Pancreas (tissue), 10 donors: ENCODE results near the gene LNX1. TPM values are rescaled to one million over a fixed set of nuclear protein-coding genes. Genes with fewer than 3 reads are reported as not detected.
A peak's percentile ranks its signal among the peaks of the same experiment; 100 is the strongest.

Experiments used
- ATAC-seq, 4 donors: fragments of 200-7000 bp; cut with Tn5 transposase; one replicate each; pipeline versions ENCODE4 v1.8.0 to v1.9.1; 2020; ENCODE audit warnings: mild to moderate bottlenecking in 4 of 4, moderate library complexity in 4 of 4
- DNase-seq, 6 donors: peaks; one replicate each; pipeline ENCODE4 v3.0.0-alpha.2; 2020
- FAIRE-seq: peaks from 2 replicates; lab custom pipeline; 2012; peaks lifted over from hg19 to GRCh38; lab: Jason Lieb, UNC
- H3K27ac ChIP-seq, 4 donors: fragments of 200-600 bp; sonication (generic); 1 replicate in 3 of 4; 2 replicates in 1 of 4; pipeline versions ENCODE4 v1.5.0 to v1.8.0; 2020
- H3K27me3 ChIP-seq, 4 donors: fragments of 200-600 bp; one replicate each; pipeline ENCODE4 v1.8.0; 2021
- H3K36me3 ChIP-seq, 3 donors: fragments of 200-600 bp; sonication (generic) in 1 of 3; one replicate each; pipeline versions ENCODE4 v1.5.0 to v1.8.0; 2020 to 2021
- H3K4me1 ChIP-seq, 3 donors: fragments of 200-600 bp; one replicate each; pipeline ENCODE4 v1.8.0; 2021
- H3K4me3 ChIP-seq, 4 donors: fragments of 200-600 bp; sonication (generic) in 2 of 4; one replicate each; pipeline versions ENCODE4 v1.5.0 to v1.8.0; 2020 to 2021
- H3K9me3 ChIP-seq, 4 donors: fragments of 200-600 bp; one replicate each; pipeline ENCODE4 v1.8.0; 2021
- CTCF ChIP-seq, 4 donors: fragments of 200-600 bp; sonication (generic) in 3 of 4; IDR thresholded peaks; one replicate each; pipeline versions ENCODE4 v1.5.0 to v1.8.0; 2021; ENCODE audit warnings: antibody characterized with exemption in 4 of 4
- WGBS, 2 donors: extraction: QIAGEN DNeasy Blood & Tissue Kit; methylation state at CpG; one replicate each; pipeline ENCODE4 v1.1.7; 2013; 5-methylcytosine and 5-hydroxymethylcytosine counted together
- intact Hi-C, 3 donors: fragments of 100-400 bp; cut with DNase I; formaldehyde crosslinking; loops; one replicate each; pipeline versions ENCODE4 v1.11.1 to v1.14.2; 2022
- polyA plus RNA-seq, 2 donors: library from polyadenylated mRNA; stranded (reverse); fragments of 200-250 nt; gene quantifications; one replicate each; pipeline ENCODE4 v1.2.3, GENCODE V29; 2013
- total RNA-seq, 6 donors: library from RNA; stranded (reverse); fragmentation: NEBNext Ultra II Directional in 4 of 6; extraction: Animal tissue kit (Norgen Biotek cat#: 25700) in 4 of 6; gene quantifications; one replicate each; pipeline versions ENCODE4 v1.2.1 to v1.2.4, GENCODE V29; 2021 to 2023
- donor health status: healthy with polysubstance abuse.
- donor health status: DM: no; HTN: no; CAD: no; lungs with moderate emphysema.
- donor health status: DM: no; HTN: no; CAD: no.
- donor health status: control.
- donor health status: control.
- donor health status: Bipolar disorder and iron deficiency.
- donor health status: DM: yes; HTN: yes; CAD: no.
- donor health status: DM: no; HTN: no; CAD: no.
- donor health status: DM: no; HTN: no; CAD: no.
- donor health status: DM: yes; HTN: yes; CAD: no.

Gene LNX1
- total and polyA plus RNA-seq, 8 donors = 6.1 to 18.6 (median 15.0) TPM

DNA sequence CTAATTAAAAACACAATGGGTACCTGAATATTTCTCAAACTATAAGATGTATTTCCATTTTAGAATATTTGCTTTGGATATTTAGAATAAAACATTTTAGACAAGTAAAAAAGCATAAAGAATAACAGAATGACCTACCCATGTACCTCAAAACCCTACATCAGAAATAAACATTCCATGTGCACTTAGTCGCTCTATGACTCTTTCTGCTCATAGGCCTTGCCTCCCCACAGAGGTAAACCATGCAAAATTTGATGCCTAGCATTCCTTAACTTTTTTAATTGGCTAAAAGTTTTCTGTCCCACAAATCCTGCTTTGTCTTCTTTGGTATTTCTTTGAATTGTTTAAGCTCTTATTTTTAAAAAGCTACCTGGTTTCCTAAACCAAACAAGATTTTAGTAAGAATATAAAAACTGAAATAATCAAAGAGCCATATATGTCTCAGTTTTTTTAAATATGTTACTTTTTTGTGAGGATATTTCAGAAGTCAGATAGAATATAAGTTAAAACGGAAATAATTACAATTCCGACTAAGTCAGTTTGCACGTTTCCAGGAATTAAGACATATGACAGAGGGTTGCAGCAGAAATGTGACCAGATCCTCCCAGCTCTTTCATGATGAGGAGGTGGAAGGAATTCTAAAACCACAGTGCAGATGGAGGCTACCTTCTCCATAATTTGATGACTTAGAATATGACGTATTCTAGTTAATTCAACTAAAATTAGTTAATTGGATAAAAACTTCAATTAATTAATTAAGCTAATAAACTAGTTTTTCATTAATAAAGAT, 111.4 kb downstream of the LNX1 start:
- intact Hi-C loops = no loop called here
- Histone ChIP-seq H3K27ac (no peak overlapping the region), H3K4me3 (no peak overlapping the region), H3K4me1 (peaks cover 0 to 2% (median 0%) of the 10 kb centered on the region in 3 donors), H3K36me3 (peaks cover 0 to 39% (median 0%) of the 10 kb centered on the region in 3 donors), H3K27me3 (no peaks in the 10 kb centered on the region), H3K9me3 (no peaks in the 10 kb centered on the region)
- ATAC-seq (no peak), FAIRE-seq (no peak), DNase-seq (no peak)
- 94 to 97% methylated on average over 5 of the region's 5 CpGs for WGBS, 2 donors
- no peak for TF ChIP-seq CTCF (IDR thresholded peaks at IDR 0.05)

DNA sequence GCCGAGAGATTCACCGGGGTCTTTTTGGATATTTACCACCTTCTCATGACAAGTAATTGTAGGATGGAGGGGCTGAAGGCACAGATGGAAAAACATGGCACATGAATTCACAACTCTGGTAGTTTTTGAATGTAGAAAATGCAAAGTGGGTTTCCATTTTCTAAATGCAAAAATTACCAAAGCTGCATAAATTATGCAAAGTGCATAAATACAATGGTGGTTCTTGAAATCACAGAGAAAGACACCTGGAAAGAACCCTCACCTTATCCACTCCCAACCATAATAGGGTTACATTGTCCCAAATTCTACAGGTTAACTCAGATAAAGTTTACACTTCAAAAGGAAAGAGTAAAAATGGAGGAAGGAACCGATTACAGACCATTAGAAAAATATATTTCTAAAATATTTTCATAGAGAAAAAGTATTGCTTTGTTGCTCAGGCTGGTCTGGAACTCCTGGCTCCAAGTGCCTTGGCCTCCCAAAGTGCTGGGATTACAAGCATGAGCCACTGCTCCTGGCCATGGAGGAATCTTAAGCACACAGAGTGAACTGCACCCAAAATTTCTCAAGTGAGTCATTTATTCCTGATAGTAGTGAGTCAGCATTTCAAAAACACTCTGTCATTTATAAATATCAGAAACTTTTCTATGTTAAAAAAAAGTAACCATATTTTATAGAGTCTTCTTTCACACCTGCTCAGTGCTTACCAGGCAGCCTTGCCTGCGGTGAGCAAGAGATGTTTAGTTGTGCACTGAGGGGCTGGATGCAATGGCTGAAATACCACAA, 112.4 kb downstream of the LNX1 start:
- intact Hi-C loops = no loop called here
- ATAC-seq (peak in 1 of 4 donors; percentile 47), FAIRE-seq (no peak), DNase-seq (no peak)
- Histone ChIP-seq H3K27ac (no peak overlapping the region), H3K4me3 (no peak overlapping the region), H3K27me3 (no peaks in the 10 kb centered on the region), H3K4me1 (peaks cover 0 to 2% (median 0%) of the 10 kb centered on the region in 3 donors), H3K9me3 (no peaks in the 10 kb centered on the region), H3K36me3 (peaks cover 0 to 48% (median 0%) of the 10 kb centered on the region in 3 donors)
- 92 to 96% methylated on average over 4 of the region's 4 CpGs for WGBS, 2 donors
- TF ChIP-seq CTCF (IDR thresholded peaks at IDR 0.05) = no peak

DNA sequence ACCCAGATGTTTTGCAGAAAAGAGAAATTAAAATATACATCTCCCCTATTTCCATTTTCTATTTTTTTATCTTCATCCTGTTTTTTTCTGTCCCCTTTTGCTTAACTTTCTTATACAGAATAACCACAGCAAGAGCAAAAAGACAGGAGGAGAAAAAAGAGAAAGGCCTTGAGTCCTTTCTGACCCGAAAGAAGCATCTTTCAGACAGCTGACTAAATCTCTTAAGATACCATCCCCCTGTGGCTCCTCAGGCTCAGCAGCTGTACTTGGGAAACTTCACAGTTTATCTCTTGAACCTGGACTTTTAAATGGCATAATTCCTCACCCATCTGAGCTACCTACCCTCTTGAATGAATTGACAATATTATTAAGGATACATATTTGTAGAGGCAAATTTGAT, 113.7 kb downstream of the LNX1 start:
- ATAC-seq (no peak), FAIRE-seq (no peak), DNase-seq (no peak)
- peaks cover 0 to 48% (median 0%) of the 10 kb centered on the region in 3 donors for H3K36me3 ChIP-seq
- H3K27me3 ChIP-seq = no peaks in the 10 kb centered on the region
- no peak for TF ChIP-seq CTCF (IDR thresholded peaks at IDR 0.05)
- no peak overlapping the region for H3K27ac ChIP-seq
- no peak overlapping the region for H3K4me3 ChIP-seq
- peaks cover 0 to 2% (median 0%) of the 10 kb centered on the region in 3 donors for H3K4me1 ChIP-seq
- intact Hi-C loops = no loop called here
- no peaks in the 10 kb centered on the region for H3K9me3 ChIP-seq
- 89% methylated on average over 1 of the region's 1 CpG for WGBS, 2 donors

- H3K4me1 ChIP-seq = peaks cover 0 to 2% (median 0%) of the 10 kb centered on the region in 3 donors
- no peaks in the 10 kb centered on the region for H3K9me3 ChIP-seq
- FAIRE-seq (no peak), ATAC-seq (no peak), DNase-seq (no peak)
- H3K4me3 ChIP-seq = no peak overlapping the region
- no peak overlapping the region for H3K27ac ChIP-seq
- H3K36me3 ChIP-seq = peaks cover 0 to 48% (median 0%) of the 10 kb centered on the region in 3 donors
- no peak for TF ChIP-seq CTCF (IDR thresholded peaks at IDR 0.05)
- WGBS, 2 donors = 88% methylated on average over 5 of the region's 5 CpGs
- intact Hi-C loops = no loop called here
- no peaks in the 10 kb centered on the region for H3K27me3 ChIP-seq
Measured at GRCh38 chr4:53477038-53477565, 114.2 kb downstream of the LNX1 start.
